Testis (tissue), 3 donors: Measurements from ENCODE around the gene SDCCAG8. TPM values are rescaled to one million over a fixed set of nuclear protein-coding genes. Genes with fewer than 3 reads are reported as not detected.

Source experiments
- DNase-seq: peaks from one replicate; pipeline ENCODE4 v3.0.0-alpha.2; 2019
- H3K27ac ChIP-seq, 2 donors: fragments of 200-600 bp; sonication (generic); one replicate each; pipeline ENCODE4 v1.5.1; 2019
- H3K27me3 ChIP-seq: fragments of 200-600 bp; sonication (generic); one replicate; pipeline ENCODE4 v1.5.1; 2019
- H3K36me3 ChIP-seq: fragments of 200-600 bp; sonication (generic); one replicate; pipeline ENCODE4 v1.5.1; 2017; ENCODE audit warnings: low read depth; ENCODE audit errors: missing control alignments
- H3K4me1 ChIP-seq: fragments of 200-600 bp; sonication (generic); one replicate; pipeline ENCODE4 v1.5.1; 2019
- H3K4me3 ChIP-seq, 2 donors: fragments of 200-600 bp; sonication (generic); one replicate each; pipeline ENCODE4 v1.5.1; 2017 to 2019
- H3K9me3 ChIP-seq: fragments of 200-600 bp; sonication (generic); one replicate; pipeline ENCODE4 v1.5.1; 2017
- POLR2A ChIP-seq: fragments of 450-650 bp; IDR thresholded peaks from one replicate; pipeline ENCODE4 v1.6.1; 2017; ENCODE audit warnings: antibody characterized with exemption, mild to moderate bottlenecking, moderate library complexity
- WGBS, 2 donors: methylation state at CpG; one replicate each; pipeline ENCODE4 v1.1.5; 2018; 5-methylcytosine and 5-hydroxymethylcytosine counted together
- intact Hi-C: fragments of 100-400 bp; cut with DNase I; formaldehyde crosslinking; loops from one replicate; pipeline ENCODE4 v1.15.1; 2023; ENCODE audit warnings: low total_unique reads
- polyA plus RNA-seq: library from polyadenylated mRNA; stranded (reverse); fragments of 350-450 nt; fragmentation: Illumina TruSeq; extraction: RNeasy Lipid Tissue Mini Kit (QIAGEN cat#74804); gene quantifications from one replicate; pipeline ENCODE4 v1.2.3, GENCODE V29; 2014; ENCODE audit warnings: low read depth, low replicate concordance; ENCODE audit not compliant: insufficient read depth
- total RNA-seq, 2 donors: library from RNA; depleted of rRNA; stranded (reverse); fragments of >200 nt; gene quantifications; one replicate each; pipeline ENCODE4 v1.2.3, GENCODE V29; 2016
- TF ChIP-seq, protein P1 (sequence below), 3 experiments: fragments of 450-650 bp in 2 of 3; fragments of 200-600 bp in 1 of 3; sonication (generic) in 1 of 3; IDR thresholded peaks; one replicate each; pipeline ENCODE4 v1.5.1; 2016 to 2019; ENCODE audit warnings: antibody characterized with exemption in 3 of 3, mild to moderate bottlenecking in 2 of 3, moderate library complexity in 1 of 3

Gene SDCCAG8
- total and polyA plus RNA-seq, 3 donors from 2014 or later, result 21.9 to 45.4 (median 40.6) TPM

DNA sequence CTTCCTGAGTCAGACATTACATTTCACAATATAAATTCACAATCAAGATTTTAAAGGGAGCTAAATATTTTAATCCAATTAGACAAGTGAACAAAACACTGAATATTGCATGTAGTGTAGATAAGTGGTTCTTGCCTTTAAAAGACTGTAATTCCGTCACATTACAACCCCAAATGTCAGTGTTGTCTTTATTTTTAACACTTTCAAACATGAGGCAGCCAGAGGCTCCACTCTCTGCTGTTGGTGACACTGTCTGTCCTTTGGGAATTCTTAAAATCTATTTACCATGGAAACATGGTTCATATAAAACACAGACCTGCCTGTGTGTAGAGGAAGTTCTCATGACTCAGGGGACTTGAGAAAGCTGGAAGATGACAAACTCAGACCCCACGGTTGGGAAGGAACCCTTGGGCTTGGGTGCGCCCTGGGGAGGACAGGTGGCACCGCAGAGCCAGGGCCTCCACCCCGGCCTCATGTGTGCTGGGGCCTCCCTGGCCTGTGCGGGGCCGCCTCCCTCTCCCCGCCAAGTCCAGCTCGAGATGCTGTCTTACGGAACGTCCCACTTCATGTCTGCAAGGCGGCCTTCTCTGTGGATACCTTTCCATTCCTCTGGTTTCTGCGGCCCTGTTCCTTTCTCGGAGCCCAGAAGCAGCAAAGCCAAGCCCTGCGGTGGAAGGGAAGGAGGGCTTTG, 239.0 kb downstream of the SDCCAG8 start:
- Histone ChIP-seq H3K27ac (no peak overlapping the region), H3K4me1 (peaks cover under 1% of the 10 kb centered on the region), H3K4me3 (no peak overlapping the region), H3K36me3 (no peaks in the 10 kb centered on the region), H3K27me3 (no peaks in the 10 kb centered on the region), H3K9me3 (no peaks in the 10 kb centered on the region)
- WGBS, 2 donors, result 95 to 96% methylated on average over 5 to 15 of the region's 15 CpGs
- DNase-seq, result no peak
- intact Hi-C loops, result no loop called here
- no peak for TF ChIP-seq POLR2A
- TF ChIP-seq, protein P1, sequence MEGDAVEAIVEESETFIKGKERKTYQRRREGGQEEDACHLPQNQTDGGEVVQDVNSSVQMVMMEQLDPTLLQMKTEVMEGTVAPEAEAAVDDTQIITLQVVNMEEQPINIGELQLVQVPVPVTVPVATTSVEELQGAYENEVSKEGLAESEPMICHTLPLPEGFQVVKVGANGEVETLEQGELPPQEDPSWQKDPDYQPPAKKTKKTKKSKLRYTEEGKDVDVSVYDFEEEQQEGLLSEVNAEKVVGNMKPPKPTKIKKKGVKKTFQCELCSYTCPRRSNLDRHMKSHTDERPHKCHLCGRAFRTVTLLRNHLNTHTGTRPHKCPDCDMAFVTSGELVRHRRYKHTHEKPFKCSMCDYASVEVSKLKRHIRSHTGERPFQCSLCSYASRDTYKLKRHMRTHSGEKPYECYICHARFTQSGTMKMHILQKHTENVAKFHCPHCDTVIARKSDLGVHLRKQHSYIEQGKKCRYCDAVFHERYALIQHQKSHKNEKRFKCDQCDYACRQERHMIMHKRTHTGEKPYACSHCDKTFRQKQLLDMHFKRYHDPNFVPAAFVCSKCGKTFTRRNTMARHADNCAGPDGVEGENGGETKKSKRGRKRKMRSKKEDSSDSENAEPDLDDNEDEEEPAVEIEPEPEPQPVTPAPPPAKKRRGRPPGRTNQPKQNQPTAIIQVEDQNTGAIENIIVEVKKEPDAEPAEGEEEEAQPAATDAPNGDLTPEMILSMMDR (IDR thresholded peaks at IDR 0.05), result no peak

DNA sequence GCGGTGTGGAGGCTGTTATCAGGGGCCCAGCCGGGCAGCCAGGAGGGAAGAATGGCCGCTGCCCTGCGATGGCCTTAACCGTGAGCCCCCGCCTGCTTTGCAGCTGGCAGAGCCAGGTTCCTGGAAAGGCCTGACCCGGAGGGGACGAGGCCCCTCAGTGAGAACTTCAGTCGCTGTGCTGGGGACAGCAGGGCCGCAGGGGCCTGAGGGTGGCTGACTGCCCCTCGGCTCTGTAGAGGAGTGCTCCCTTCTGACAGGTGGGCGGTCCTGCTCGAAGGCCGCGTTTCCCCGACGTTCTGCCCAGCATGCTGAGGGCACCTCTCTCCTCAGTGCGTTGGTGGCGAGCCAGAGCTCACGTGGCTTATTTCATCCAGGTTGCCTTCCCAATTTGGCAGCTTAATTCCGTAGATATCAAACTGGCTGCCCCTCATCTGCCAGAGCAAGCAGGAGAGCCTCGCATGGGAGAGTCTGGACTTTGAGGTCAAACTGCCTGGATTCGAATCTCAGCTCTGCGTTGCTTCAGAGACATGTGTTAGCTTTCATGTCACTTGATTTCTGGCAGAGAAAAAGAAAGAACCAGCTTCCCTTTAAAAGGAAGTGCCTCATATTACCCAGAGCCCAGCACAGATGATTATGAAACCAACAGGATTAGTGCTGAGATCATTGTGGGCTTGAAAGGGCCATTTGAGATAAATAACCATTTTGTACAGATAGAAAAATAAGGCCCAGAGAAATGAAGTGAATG, 239.8 kb downstream of the SDCCAG8 start:
- TF ChIP-seq POLR2A, result no peak
- TF ChIP-seq, protein P1 (IDR thresholded peaks at IDR 0.05), result no peak
- Histone ChIP-seq H3K27me3 (no peaks in the 10 kb centered on the region), H3K27ac (no peak overlapping the region), H3K4me3 (no peak overlapping the region), H3K36me3 (no peaks in the 10 kb centered on the region), H3K4me1 (no peaks in the 10 kb centered on the region), H3K9me3 (no peaks in the 10 kb centered on the region)
- intact Hi-C loops, result no loop called here
- DNase-seq, result no peak
- WGBS, 2 donors, result 92 to 93% methylated on average over 11 to 24 of the region's 24 CpGs

DNA sequence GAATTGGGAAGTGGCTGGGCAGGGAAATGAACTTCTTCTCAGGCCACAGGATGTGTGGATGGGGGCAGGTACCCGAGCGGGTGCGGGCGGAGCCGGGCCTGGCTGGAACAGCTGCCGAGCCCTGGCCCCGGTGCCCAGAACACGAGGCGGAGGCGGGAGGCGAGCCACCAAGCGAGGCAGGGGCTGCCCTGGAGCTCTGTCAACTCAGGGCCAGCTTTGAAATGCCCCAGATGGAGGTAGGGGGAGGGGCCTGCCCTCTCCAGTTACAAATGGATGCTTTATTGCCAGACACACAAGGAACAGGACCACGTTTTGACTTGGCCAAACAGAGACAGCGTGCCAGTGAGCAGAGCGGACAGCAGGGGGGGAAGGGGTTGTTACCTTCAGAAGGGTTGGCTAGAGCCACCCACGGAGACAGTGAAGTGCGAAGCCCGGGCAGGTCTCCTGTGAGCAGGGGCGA, 240.4 kb downstream of the SDCCAG8 start:
- Histone ChIP-seq H3K4me1 (no peaks in the 10 kb centered on the region), H3K9me3 (no peaks in the 10 kb centered on the region), H3K36me3 (no peaks in the 10 kb centered on the region), H3K27me3 (no peaks in the 10 kb centered on the region), H3K4me3 (no peak overlapping the region), H3K27ac (no peak overlapping the region)
- intact Hi-C loops, result no loop called here
- DNase-seq, result no peak
- 86 to 92% methylated on average over 19 of the region's 19 CpGs for WGBS, 2 donors
- TF ChIP-seq POLR2A, result no peak
- TF ChIP-seq, protein P1 (IDR thresholded peaks at IDR 0.05), result no peak

DNA sequence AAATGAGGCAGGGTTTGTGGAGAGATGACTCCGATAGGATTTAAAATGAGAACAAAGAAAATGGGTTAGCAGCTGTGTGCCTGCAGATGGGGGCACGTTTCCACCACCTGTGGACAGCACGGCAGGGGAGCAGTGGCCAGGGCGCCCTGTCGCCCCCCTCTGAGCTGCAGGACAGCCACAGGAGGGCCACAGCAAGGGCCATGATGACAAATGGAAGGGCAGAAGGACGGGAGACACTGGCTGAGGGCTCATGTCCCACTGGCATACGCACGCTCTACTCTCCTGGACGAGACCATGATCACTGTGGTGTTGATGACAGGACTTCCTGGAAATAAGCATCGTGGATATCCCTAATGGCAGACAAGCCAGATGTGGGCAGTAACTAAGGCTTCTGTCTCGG, 241.0 kb downstream of the SDCCAG8 start:
- intact Hi-C loops, result no loop called here
- TF ChIP-seq, protein P1 (IDR thresholded peaks at IDR 0.05), result no peak
- TF ChIP-seq POLR2A, result no peak
- Histone ChIP-seq H3K36me3 (no peaks in the 10 kb centered on the region), H3K4me1 (no peaks in the 10 kb centered on the region), H3K9me3 (no peaks in the 10 kb centered on the region), H3K27me3 (no peaks in the 10 kb centered on the region), H3K27ac (no peak overlapping the region), H3K4me3 (no peak overlapping the region)
- WGBS, 2 donors, result 94 to 96% methylated on average over 7 to 11 of the region's 11 CpGs
- DNase-seq, result no peak
